HG02678 (cell line): ENCODE data around the gene GCK.

Experiments
- ATAC-seq: cut with Tn5 transposase; IDR thresholded peaks from one replicate; pipeline ENCODE4 v1.9.1; 2021; ENCODE audit warnings: mild to moderate bottlenecking, moderate library complexity; ENCODE audit not compliant: unreplicated experiment

GCK gene

DNA sequence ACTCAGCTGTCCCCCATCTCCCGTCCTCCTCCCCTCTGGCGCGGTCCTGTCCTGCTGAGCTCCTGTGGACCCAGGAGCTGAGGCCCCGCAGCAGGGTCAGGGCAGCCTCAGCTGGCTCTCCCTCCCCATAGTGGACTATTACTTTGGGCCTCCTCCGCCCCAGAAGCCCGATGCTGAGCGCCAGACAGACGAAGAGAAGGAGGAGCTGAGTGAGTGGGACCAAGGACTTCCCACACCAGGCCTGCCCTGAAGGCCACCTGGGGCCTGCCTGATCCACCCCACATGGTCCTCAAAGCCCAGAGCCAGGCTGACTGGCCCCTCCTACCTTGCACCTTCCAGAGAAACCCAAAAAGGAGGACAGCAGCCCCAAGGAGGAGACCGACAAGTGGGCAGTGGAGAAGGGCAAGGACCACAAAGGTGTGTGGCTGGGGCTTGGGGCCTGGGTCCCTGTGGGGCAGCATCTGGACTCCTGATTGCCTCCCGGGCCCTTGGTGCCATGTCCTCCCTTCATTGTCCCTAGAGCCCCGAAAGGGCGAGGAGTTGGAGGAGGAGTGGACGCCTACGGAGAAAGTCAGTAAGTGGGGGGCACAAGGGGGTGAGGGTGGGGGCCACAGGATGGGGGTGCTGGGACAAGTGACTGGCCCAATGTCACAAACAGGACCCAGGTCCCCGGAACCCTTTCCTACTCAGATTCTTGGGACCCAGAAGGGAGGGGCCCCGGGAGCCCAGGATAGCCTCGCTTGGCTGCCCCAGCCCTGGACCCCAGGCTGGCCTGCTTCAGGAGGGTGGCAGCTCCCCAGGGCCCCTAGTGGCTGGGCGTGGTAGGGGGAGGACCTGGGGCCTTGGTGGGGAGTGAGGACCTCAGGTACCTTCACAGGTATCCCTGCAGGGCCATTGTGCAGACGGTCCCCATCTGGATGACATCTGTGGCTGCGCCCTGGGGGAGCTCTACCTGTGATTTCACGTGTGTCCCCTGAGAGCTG, 80.2 kb downstream of the GCK start:
- no peak for ATAC-seq

DNA sequence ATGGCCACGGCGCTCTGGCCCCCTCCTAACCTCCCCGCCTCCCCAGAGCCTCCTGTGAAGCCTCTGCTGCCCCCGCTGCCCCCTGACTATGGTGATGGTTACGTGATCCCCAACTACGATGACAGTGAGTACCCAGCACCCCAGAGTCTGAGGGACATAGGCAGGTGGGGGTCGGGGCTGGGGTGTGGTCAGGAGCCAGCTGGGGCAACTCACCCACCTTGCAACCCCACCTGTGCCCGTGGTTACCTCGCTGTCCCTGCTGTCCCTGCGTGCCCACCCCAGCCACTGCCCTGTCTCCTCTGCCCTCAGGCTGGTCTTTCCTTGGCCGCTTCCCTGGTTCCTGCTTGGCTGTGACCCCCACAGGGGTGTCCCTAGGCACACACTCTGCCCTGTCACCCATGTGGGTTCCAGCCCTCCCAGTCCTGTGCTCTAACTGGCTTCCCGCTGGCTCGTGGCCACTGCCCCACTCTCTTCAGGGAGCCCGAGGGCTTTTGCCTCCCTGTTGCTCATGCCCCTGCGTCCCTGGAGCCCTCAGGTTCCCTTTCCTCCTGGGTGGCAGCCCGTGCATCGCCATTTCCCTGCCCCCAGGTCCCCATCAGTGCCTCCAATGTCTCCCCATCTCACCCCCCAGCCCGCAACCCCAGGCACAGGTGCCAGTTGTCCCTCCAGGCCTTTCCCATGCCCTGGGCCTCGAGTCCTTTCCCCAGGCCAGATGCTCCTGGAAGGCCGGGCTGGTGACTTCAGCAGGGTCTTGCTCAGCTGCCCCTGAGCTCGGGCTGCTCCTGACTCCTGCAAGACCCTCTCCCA, 81.1 kb downstream of the GCK start:
- ATAC-seq = no peak

DNA sequence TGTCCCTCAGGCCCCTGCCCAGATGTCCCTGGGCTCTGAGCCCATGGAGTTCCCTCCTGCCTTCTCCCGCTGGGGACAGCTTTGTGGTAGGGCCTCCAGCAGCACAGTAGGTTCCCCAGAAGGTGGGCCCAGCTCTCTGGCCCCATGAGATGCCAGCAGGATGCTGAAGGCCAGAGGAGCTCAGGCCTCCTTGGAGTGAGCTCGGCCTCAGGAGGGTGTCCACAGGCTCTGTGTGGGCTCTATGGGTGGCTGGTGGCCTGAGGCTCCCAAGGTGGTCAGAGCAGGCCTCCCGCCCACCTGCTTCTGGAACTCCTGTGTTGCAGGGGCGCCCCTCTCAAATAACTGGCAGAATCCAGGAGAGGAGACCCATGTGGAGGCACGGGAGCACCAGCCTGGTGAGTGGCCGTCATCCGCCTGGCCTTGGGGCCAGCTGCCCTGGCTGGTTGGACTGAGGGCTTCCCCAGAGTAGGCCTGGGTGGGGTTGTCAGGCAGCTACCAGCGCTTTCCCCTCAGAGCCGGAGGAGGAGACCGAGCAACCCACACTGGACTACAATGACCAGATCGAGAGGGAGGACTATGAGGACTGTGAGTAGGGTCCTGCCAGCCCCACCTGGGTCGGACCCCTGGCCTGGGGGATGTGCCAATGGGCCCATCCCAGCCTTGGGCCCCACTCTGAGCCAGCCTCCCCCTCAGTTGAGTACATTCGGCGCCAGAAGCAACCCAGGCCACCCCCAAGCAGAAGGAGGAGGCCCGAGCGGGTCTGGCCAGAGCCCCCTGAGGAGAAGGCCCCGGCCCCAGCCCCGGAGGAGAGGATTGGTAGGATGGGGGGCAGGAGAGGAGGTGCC, 81.9 kb downstream of the GCK start:
- ATAC-seq = no peak

GRCh38 chr7:44106311-44107065, 82.8 kb downstream of the GCK start:
- ATAC-seq = no peak

DNA sequence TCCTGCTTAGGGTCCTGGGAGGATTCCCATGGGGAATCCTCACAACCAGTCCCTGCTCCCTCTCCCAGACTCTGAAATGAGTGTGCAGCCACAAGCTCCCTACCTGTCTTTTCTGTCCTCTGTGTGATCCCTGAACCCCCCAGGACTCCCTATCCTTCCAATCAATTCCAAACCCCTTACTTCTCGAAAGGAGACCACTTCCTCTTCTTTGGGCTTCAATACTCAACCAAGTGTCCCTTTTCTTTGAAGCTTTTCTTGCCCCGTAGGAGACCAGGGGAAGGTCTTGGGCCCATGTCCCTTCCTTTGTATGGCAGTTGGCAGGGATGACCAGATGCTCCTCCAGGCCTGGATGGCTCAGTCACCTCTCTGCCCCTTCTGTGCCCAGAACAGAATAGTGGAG, 83.4 kb downstream of the GCK start:
- ATAC-seq = no peak

GRCh38 chr7:44104860-44105771, 84.1 kb downstream of the GCK start:
- ATAC-seq = no peak

GRCh38 chr7:44103923-44104859, 85.0 kb downstream of the GCK start, which contains the start of gene AEBP1:
TSS of gene AEBP1 (plus strand) at chr7:44104345. CDS start at chr7:44104666, 321 bp downstream.
- no peak for ATAC-seq

- ATAC-seq = no peak
Measured at GRCh38 chr7:44103566-44103922, 85.7 kb downstream of the GCK start.

- no peak for ATAC-seq
Measured at GRCh38 chr7:44102846-44103565, 86.2 kb downstream of the GCK start.

DNA sequence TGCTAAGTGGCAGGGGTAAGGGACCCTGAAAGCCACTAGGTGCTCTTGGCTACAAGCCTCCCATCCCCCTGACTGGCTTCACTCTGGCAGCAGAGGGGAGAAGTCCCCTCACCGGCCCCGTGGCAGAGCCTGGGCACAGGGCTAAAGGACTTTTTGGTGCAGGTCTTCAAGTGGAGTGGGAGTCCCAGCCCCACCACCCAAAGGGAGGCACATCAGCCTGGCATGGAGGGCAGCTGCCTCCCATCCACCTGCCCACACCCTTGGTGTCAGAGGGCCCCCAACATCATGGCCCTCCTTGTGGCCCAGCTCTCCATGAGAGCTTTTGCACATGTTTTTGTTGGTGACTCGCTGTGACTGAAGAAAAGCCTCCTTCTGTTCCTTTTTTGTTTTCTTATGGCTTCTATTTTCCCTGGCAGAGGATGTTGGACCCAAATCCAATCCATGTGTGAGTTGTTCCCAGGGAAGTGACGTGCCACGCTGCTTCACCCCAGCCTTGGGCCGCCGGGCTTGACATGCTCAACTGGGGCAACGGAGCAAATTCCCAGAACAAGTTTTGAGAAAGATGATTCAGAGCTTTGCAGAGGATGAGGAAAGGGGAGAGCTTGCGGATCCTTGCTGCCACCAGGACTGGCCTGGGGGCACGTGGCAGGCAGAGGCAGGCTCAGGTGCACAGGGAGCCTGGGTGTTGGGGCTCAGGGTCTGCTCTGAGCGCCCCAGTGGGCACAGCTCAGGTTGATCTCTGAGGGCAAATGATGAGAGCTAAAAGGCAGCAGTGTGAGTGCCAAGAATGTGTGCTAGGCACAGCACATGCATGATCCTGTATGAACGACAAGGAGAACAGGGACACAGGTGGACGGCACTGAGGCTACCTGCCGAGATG, 87.0 kb downstream of the GCK start:
- ATAC-seq = no peak

DNA sequence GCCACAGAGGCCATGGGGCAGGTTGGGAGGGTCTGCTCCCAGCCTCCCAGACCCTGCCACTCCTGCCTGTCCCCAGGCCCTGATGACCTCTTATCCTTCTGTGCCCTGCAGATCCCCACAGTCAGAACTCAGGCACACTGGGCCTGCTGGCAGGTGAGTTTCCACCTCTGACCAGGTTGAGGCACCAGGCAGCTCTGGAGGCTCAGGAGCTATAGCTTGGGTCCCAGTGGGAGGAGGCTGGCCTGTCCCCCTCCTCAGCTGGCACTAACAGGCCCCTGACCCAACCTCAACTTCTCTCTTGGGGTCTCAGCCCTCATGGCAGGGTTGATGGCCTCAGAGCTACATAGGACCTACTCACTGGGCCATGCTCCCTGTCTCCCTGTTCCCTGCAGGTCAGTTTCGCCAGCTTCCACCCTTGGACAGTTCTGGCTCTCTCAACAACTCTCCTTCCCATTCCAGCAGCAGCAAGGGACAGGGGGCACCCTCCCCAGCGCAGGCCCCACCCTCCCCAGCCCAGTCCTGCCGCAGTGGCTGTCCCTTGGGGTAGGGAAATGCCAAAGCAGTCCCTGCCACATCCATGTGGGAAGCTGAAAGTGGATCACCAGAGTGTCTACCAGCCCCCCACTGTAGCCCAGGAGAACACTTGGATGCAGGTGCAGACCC, 87.8 kb downstream of the GCK start:
- ATAC-seq = no peak

DNA sequence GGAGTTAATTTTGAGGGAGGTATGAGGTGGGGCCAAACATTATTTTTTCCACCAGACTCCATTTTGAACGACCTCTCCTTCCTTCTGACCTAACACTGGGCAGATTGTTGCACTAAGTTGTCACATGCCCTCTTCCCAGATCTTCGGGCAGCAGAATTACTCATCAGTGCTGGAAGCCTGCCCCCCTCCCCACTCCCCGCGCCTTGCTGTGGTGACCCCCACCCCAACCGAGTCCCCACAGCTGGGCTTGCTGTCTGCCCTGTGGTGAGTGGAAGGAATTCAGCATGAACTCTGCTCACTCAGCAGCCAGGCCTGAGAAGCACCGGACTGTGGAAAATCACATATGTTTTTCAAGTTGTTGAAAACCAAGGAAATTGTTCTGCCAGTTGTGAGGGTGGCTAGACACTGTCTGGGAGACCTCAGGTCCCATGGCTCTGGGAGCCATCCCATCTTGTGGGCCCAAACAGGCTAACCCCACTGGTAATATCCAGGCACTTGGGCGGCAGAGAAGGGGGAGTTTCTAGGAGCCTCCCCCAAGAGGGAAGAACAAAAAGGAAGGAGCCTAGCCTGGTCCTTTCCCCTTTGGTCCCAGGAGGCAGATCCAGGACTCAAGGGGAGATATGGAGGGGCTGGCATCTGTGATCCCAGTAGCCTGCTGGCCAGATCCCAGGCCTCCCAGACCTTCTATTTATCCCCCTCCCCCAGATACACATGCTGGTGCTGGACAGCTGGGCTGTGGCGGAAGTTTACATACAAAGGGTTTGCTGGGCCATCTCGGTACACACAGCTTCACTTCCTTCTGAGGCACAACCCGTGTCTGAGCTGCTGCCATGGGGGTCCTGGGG, 88.6 kb downstream of the GCK start:
- ATAC-seq = no peak

DNA sequence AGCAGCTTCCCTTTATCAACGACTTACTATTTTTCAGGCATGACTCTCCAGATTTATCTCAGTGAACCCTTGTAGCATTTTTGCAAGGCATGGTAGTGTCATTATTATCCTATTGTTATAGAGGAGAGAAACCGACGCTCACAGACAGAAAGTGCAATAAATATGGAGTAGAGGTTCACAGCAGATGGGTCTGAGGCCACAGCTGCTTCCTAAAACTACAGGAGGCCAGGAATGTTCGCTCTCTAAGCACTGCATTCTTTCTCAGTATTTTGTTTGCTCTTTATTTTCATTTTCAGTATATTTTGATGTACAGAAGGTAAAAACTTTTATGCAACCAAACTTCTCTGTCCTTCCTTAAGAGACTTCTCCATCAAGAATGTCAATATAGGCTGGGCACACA, 89.6 kb downstream of the GCK start:
- no peak for ATAC-seq

DNA sequence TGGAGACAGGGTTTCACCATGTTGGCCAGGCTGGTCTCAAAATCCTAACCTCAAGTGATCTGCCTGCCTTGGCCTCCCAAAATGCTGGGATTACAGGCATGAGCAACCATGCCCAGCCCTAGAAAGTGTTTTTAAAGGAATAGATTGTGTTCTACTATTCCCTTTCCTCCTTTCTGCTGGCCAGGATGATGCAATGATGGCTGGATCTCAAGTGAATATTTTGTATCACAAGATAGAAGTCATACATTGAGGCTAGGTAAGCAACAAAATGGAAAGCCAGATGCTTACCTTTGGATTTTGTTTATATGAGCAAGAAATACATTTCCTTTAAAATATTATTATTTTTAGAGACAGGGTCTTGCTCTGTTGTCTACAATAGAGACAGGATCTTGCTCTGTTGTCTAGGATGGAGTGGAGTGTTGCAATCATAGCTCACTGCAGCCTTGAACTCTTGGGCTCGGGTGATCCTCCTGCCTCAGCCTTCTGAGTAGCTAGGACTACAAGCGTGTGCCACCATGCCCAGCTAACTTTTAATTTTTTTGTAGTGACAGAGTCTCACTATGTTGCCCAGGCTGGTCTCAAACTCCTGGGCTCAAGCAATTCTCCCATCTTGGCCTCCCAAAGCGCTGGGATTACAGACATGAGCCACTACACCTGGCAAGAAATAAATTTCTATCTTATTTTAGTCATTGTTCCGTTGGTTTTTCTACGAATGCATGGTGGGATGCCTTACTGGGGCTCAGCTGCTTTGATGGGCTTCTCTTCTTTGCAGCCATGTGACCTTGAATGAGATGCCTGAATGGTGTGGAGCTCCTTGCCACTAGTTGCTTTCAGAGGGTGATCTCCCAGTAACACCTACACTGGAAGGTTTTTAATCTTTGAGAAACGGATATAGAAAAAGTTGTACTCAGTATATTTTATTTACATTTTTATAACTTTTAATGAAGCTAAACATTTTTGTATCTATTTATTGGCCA, 90.9 kb downstream of the GCK start:
- no peak for ATAC-seq
